Heart left ventricle (tissue), 13 donors: ENCODE data around the gene UNC13C.

Experiments
- CTCF ChIP-seq, 12 donors: fragments of 200-600 bp; sonication (generic) in 4 of 12; IDR thresholded peaks; one replicate each; pipeline versions ENCODE4 v1.5.0 to v1.8.0; 2018 to 2022; ENCODE audit warnings: antibody characterized with exemption in 12 of 12, mild to moderate bottlenecking in 5 of 12
- POLR2A ChIP-seq, 2 donors: fragments of 450-650 bp; IDR thresholded peaks; one replicate each; pipeline ENCODE4 v1.6.1; 2017; ENCODE audit warnings: antibody characterized with exemption in 2 of 2, mild to moderate bottlenecking in 2 of 2, moderate library complexity in 2 of 2
- donor health status: ischemic (EF 13 %, LVEDD 7.1; RV severe dilation, severe dysfunction).
- donor health status: DM: no; HTN: yes; CAD: no.
- donor health status: DM: no; HTN: no; CAD: no.
- donor health status: ischemic (EF 25% LVEDD 6.9; RV normal size, moderate dysfunction).
- donor health status: ischemic (EF 25% LVEDD 5.7; RV mildly dilated, moderate dysfunction).
- donor health status: ischemic (EF 35%, LVEDD 5.7; RV mildly dilated, moderate dysfunction).
- donor health status: nonischemic (EF 11% LVEDD 7.7; RV severe dilation, severe dysfunction).
- donor health status: DM: yes; HTN: yes; CAD: no.
- donor health status: PGD.
- donor health status: ischemic (EF 29% LVEDD 5.4; RV normal size, mild dysfunction).
- donor health status: nonischemic (EF 23%, LVEDD 6.1; RV moderate dilation, normal function).

GRCh38 chr15:54026891-54027290, 48.6 kb downstream of the UNC13C start:
- TF ChIP-seq CTCF (IDR thresholded peaks at IDR 0.05) (no peak), POLR2A (IDR thresholded peaks at IDR 0.05) (no peak)
